NCI-H345 (cell line): ENCODE data around the gene ARL8A.
"Not testable (repeated sequence)": the region's sequence is repeated elsewhere in the genome, so short reads cannot be mapped to it uniquely, and the experiment has no call there.

Source experiments
- DNase-seq: peaks from one replicate; lab custom pipeline; 2025; lab: John Stamatoyannopoulos, UW

ARL8A gene

GRCh38 chr1:202173993-202174392 is 29.5 kb upstream of the ARL8A start:
- no peak for DNase-seq

- DNase-seq = no peak
These were observed 27.4 kb upstream of the ARL8A start for GRCh38 chr1:202172015-202172355.

- DNase-seq = no peak
These were observed 26.9 kb upstream of the ARL8A start for GRCh38 chr1:202171292-202172014.

GRCh38 chr1:202170726-202171125 is 26.2 kb upstream of the ARL8A start:
- peak; percentile 16 for DNase-seq

- DNase-seq = no peak
These were observed 24.3 kb upstream of the ARL8A start for GRCh38 chr1:202168861-202169260.

- DNase-seq = no peak
These were observed 23.3 kb upstream of the ARL8A start for GRCh38 chr1:202167708-202168415.

GRCh38 chr1:202167054-202167453 is 22.5 kb upstream of the ARL8A start:
- DNase-seq = not testable (repeated sequence)

GRCh38 chr1:202165942-202166843 is 21.7 kb upstream of the ARL8A start:
- no peak for DNase-seq

GRCh38 chr1:202165267-202165941 is 20.9 kb upstream of the ARL8A start:
- DNase-seq = no peak

- no peak for DNase-seq
These were observed 19.9 kb upstream of the ARL8A start for GRCh38 chr1:202164271-202165037.

GRCh38 chr1:202163281-202164270 is 19.0 kb upstream of the ARL8A start:
- DNase-seq = no peak

GRCh38 chr1:202162418-202163280 is 18.1 kb upstream of the ARL8A start:
- DNase-seq = no peak

GRCh38 chr1:202162047-202162417 is 17.5 kb upstream of the ARL8A start:
- no peak for DNase-seq

GRCh38 chr1:202161151-202162046 is 16.9 kb upstream of the ARL8A start:
- no peak for DNase-seq

- DNase-seq = no peak
These were observed 15.9 kb upstream of the ARL8A start, which contains the start of gene PTPN7 for GRCh38 chr1:202160377-202160940. PTPN7 (minus strand) TSS chr1:202160602; CDS start chr1:202159402, 1,200 bp downstream.

GRCh38 chr1:202159534-202160371 is 15.2 kb upstream of the ARL8A start:
- no peak for DNase-seq
